Stimulated activated CD8-positive, alpha-beta memory T cell treated with anti-CD3 and anti-CD28 coated beads, Interleukin-4, amount 100 ng/mL, for 1 hour (primary cell): ENCODE data around the gene STOX2.

Source experiments
- DNase-seq, 2 donors: peaks; one replicate each; pipeline ENCODE4 v3.0.0-alpha.2; 2020; ENCODE audit warnings: low read depth in 2 of 2, low spot score in 1 of 2

The STOX2 gene

GRCh38 chr4:184067931-184068554 is 162.9 kb downstream of the STOX2 start:
- no peak for DNase-seq
